ENCODE measurements around the gene SH3RF3. TPM values are rescaled to one million over a fixed set of nuclear protein-coding genes. Genes with fewer than 3 reads are reported as not detected.
A peak's percentile ranks its signal among the peaks of the same experiment; 100 is the strongest.

SH3RF3 gene
- total and polyA plus RNA-seq, 4 experiments from 2014 or later: 0.26 to 2.2 (median 2.1) TPM; not detected in 1

DNA sequence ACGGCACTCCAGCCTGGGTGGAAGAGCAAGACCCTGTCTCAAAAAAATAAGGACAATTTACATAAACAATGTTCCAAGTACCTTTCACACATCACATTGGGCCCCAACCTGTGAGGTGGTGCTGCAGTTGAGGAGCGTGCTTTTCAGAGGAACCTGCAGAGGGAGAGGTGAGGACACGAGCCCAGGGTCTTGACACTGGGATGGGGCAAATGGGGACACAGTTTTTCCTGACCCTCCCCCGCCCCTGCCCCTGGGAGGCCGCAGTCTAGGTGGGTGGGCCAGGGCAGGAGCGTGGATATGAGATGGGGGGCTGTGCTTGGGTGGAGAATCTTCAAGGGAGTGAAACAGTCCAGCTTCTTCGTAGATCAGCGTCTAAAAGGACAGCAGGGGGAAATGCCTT, 371.9 kb downstream of the SH3RF3 start:
- Mint-ChIP-seq H3K4me1 (no peaks in the 10 kb centered on the region), H3K9me3 (peaks cover 0 to 2% (median 0%) of the 10 kb centered on the region in 8 donors), H3K4me3 (no peak overlapping the region), H3K27ac (peak overlapping the region in 1 of 7 donors; percentile 23), H3K27me3 (no peaks in the 10 kb centered on the region), H3K36me3 (no peaks in the 10 kb centered on the region)
- Histone ChIP-seq H3K4me3 (ENCODE audit: low read length in 2 of 2) (no peak overlapping the region), H3K27me3 (ENCODE audit: insufficient read depth, low read length) (no peaks in the 10 kb centered on the region), H3K4me1 (ENCODE audit: insufficient read depth, low read length) (no peaks in the 10 kb centered on the region), H3K27ac (ENCODE audit: low read depth, low read length) (no peak overlapping the region), H3K9me3 (ENCODE audit: control insufficient read depth in 1 of 2, low read length in 2 of 2) (no peaks in the 10 kb centered on the region), H3K36me3 (ENCODE audit: insufficient read depth, low read length) (no peaks in the 10 kb centered on the region)
- intact Hi-C loops (cut with micrococcal nuclease): no loop called here
- DNase-seq: no peak
- CTCF ChIA-PET (ENCODE audit: partially characterized antibody): interaction anchor here (1.0 kb wide), 1 partner anchor 9 kb away, joined by 6 read pairs; no protein-coding TSS in a partner anchor
- POLR2A ChIA-PET (ENCODE audit: partially characterized antibody): no interaction called here

DNA sequence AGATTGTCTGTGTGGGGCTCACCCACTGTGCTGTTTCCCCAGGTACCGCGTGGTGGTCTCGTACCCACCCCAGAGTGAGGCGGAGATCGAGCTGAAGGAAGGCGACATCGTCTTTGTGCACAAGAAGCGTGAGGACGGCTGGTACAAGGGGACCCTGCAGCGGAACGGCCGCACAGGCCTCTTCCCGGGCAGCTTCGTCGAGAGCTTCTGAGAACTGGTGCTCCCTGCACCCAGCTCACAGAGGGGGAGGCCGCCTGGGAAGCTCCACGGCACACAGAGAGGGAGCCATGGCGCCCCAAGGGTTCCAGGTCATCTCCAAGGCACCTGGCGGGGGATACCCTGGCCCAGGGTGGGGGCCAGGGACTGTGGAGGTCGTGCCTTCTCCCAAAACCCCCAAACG, 372.5 kb downstream of the SH3RF3 start:
- Mint-ChIP-seq H3K27me3 (no peaks in the 10 kb centered on the region), H3K36me3 (no peaks in the 10 kb centered on the region), H3K9me3 (no peaks in the 10 kb centered on the region), H3K4me3 (no peak overlapping the region), H3K4me1 (no peaks in the 10 kb centered on the region), H3K27ac (no peak overlapping the region)
- H3K4me1 ChIP-seq (ENCODE audit: insufficient read depth, low read length): no peaks in the 10 kb centered on the region
- no peak overlapping the region for H3K27ac ChIP-seq (ENCODE audit: low read depth, low read length)
- intact Hi-C loops (cut with micrococcal nuclease): no loop called here
- no peak overlapping the region for H3K4me3 ChIP-seq (ENCODE audit: low read length in 2 of 2)
- no peaks in the 10 kb centered on the region for H3K9me3 ChIP-seq (ENCODE audit: control insufficient read depth in 1 of 2, low read length in 2 of 2)
- H3K27me3 ChIP-seq (ENCODE audit: insufficient read depth, low read length): no peaks in the 10 kb centered on the region
- CTCF ChIA-PET (ENCODE audit: partially characterized antibody): no interaction called here
- DNase-seq: no peak
- POLR2A ChIA-PET (ENCODE audit: partially characterized antibody): no interaction called here
- H3K36me3 ChIP-seq (ENCODE audit: insufficient read depth, low read length): no peaks in the 10 kb centered on the region

DNA sequence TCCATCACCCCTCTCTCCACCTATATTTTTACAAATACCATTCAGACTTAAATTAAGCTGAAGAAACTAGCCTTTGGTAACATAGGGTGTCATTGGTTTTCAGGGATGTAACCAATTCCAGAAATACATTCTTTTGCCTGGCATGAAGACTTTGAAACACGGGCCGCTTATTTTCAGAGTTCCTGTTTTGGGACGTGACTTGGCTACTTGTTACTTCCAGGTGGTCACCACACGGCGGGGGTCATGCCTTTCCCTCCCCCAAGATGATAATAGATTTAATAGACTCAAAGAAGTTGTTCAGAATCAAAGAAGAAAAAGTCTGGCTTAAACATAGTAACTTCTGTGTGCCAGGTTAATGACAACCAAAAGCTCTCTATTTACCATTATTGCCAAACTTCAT, 374.2 kb downstream of the SH3RF3 start:
- H3K4me3 Mint-ChIP-seq: no peak overlapping the region
- H3K36me3 ChIP-seq (ENCODE audit: insufficient read depth, low read length): no peaks in the 10 kb centered on the region
- CTCF ChIA-PET (ENCODE audit: partially characterized antibody): interaction anchor here (0.8 kb wide), 1 partner anchor 18 kb away, joined by 3 read pairs; no protein-coding TSS in a partner anchor
- DNase-seq: no peak
- H3K27me3 Mint-ChIP-seq: no peaks in the 10 kb centered on the region
- no peaks in the 10 kb centered on the region for H3K9me3 ChIP-seq (ENCODE audit: control insufficient read depth in 1 of 2, low read length in 2 of 2)
- no peak overlapping the region for H3K27ac Mint-ChIP-seq
- no peaks in the 10 kb centered on the region for H3K27me3 ChIP-seq (ENCODE audit: insufficient read depth, low read length)
- no peaks in the 10 kb centered on the region for H3K4me1 Mint-ChIP-seq
- POLR2A ChIA-PET (ENCODE audit: partially characterized antibody): no interaction called here
- no peaks in the 10 kb centered on the region for H3K9me3 Mint-ChIP-seq
- intact Hi-C loops (cut with micrococcal nuclease): no loop called here
- no peak overlapping the region for H3K4me3 ChIP-seq (ENCODE audit: low read length in 2 of 2)
- no peaks in the 10 kb centered on the region for H3K4me1 ChIP-seq (ENCODE audit: insufficient read depth, low read length)
- H3K27ac ChIP-seq (ENCODE audit: low read depth, low read length): no peak overlapping the region
- H3K36me3 Mint-ChIP-seq: no peaks in the 10 kb centered on the region

GRCh38 chr2:109507217-109507616, 378.2 kb downstream of the SH3RF3 start:
- Histone ChIP-seq H3K9me3 (ENCODE audit: control insufficient read depth in 1 of 2, low read length in 2 of 2) (no peaks in the 10 kb centered on the region), H3K36me3 (ENCODE audit: insufficient read depth, low read length) (no peaks in the 10 kb centered on the region), H3K27me3 (ENCODE audit: insufficient read depth, low read length) (no peaks in the 10 kb centered on the region), H3K4me3 (ENCODE audit: low read length in 2 of 2) (no peak overlapping the region), H3K4me1 (ENCODE audit: insufficient read depth, low read length) (no peaks in the 10 kb centered on the region), H3K27ac (ENCODE audit: low read depth, low read length) (no peak overlapping the region)
- no peak overlapping the region for H3K27ac Mint-ChIP-seq
- peaks cover 0 to 4% (median 2%) of the 10 kb centered on the region in 4 donors for H3K4me1 Mint-ChIP-seq
- ChIA-PET CTCF (ENCODE audit: partially characterized antibody) (interaction anchor here (0.9 to 1.5 kb wide), 5 partner anchors 17 to 653 kb away, joined by 3 to 5 read pairs (median 3); no protein-coding TSS in a partner anchor), POLR2A (ENCODE audit: partially characterized antibody) (no interaction called here)
- peaks cover 0 to 1% (median 0%) of the 10 kb centered on the region in 8 donors for H3K9me3 Mint-ChIP-seq
- no peaks in the 10 kb centered on the region for H3K36me3 Mint-ChIP-seq
- H3K27me3 Mint-ChIP-seq: no peaks in the 10 kb centered on the region
- no peak for DNase-seq
- intact Hi-C loops (cut with micrococcal nuclease): no loop called here
- H3K4me3 Mint-ChIP-seq: no peak overlapping the region

DNA sequence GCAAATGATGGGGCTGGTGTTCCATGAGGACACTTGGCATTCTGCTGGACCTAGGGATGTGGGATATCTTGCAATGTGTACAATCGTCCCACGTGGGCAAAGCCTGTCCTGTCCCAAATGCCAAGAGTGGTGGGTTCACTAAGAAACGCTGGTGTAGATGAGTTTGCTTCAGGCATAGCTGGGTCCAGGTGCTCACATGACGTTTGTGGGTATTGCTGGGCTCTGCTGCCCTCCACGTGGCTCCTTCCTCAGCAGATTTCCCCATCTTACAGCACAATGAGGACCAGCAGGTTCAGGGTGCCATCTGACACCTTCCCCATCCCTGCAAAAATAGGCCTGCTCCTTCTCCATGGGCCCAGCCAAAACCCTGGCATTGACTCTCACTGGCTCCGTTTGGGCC, 378.8 kb downstream of the SH3RF3 start:
- H3K27me3 Mint-ChIP-seq: no peaks in the 10 kb centered on the region
- CTCF ChIA-PET (ENCODE audit: partially characterized antibody): interaction anchor here (0.9 to 1.5 kb wide), 3 partner anchors 28 to 653 kb away, joined by 3 to 5 read pairs (median 3); no protein-coding TSS in a partner anchor
- H3K27me3 ChIP-seq (ENCODE audit: insufficient read depth, low read length): no peaks in the 10 kb centered on the region

DNA sequence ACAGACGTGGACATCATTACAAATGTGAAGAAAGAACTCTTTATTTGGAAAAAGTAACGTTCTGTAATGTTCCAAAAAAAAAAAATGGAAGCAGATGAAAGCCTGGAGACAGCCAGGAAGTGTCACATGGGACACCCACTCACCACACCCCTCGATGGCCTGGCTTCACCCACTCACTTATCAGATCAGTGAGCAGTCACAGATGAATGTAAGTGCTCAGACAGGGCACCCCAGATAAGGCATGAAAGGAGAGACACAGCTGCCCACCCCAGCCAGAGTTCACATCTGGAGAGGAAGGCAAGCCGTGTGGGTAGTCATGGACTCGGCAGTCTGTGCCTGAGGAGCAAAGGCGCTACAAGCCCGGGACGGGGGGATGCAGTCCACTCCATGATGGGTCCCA, 379.6 kb downstream of the SH3RF3 start:
- Histone ChIP-seq H3K4me3 (ENCODE audit: low read length in 2 of 2) (no peak overlapping the region), H3K36me3 (ENCODE audit: insufficient read depth, low read length) (no peaks in the 10 kb centered on the region), H3K27me3 (ENCODE audit: insufficient read depth, low read length) (no peaks in the 10 kb centered on the region), H3K4me1 (ENCODE audit: insufficient read depth, low read length) (no peaks in the 10 kb centered on the region), H3K27ac (ENCODE audit: low read depth, low read length) (no peak overlapping the region), H3K9me3 (ENCODE audit: control insufficient read depth in 1 of 2, low read length in 2 of 2) (no peaks in the 10 kb centered on the region)
- ChIA-PET CTCF (ENCODE audit: partially characterized antibody) (interaction anchor here (0.6 to 4.2 kb wide), 6 partner anchors 166 to 655 kb away, joined by 3 to 42 read pairs (median 15); partner anchors contain the start of gene SH3RF3), POLR2A (ENCODE audit: partially characterized antibody) (interaction anchor here (2.3 kb wide), 1 partner anchor 380 kb away, joined by 8 read pairs; the partner anchor contains the start of gene SH3RF3)
- Mint-ChIP-seq H3K4me1 (peaks cover 0 to 9% (median 3%) of the 10 kb centered on the region in 4 donors), H3K9me3 (peaks cover 0 to 1% (median 0%) of the 10 kb centered on the region in 8 donors), H3K27ac (no peak overlapping the region), H3K36me3 (no peaks in the 10 kb centered on the region), H3K4me3 (no peak overlapping the region), H3K27me3 (no peaks in the 10 kb centered on the region)
- intact Hi-C loops (cut with micrococcal nuclease): no loop called here
- no peak for DNase-seq

More for the DNA sequence above, 378.8 kb downstream of the SH3RF3 start:
- POLR2A ChIA-PET (ENCODE audit: partially characterized antibody): no interaction called here
- H3K4me1 Mint-ChIP-seq: peaks cover 0 to 4% (median 2%) of the 10 kb centered on the region in 4 donors
- no peak overlapping the region for H3K4me3 Mint-ChIP-seq
- no peak overlapping the region for H3K27ac Mint-ChIP-seq
- no peak for DNase-seq
- no peaks in the 10 kb centered on the region for H3K36me3 Mint-ChIP-seq
- intact Hi-C loops (cut with micrococcal nuclease): no loop called here
- Histone ChIP-seq H3K27ac (ENCODE audit: low read depth, low read length) (no peak overlapping the region), H3K9me3 (ENCODE audit: control insufficient read depth in 1 of 2, low read length in 2 of 2) (no peaks in the 10 kb centered on the region), H3K4me1 (ENCODE audit: insufficient read depth, low read length) (no peaks in the 10 kb centered on the region), H3K4me3 (ENCODE audit: low read length in 2 of 2) (no peak overlapping the region), H3K36me3 (ENCODE audit: insufficient read depth, low read length) (no peaks in the 10 kb centered on the region)
- peaks cover 0 to 1% (median 0%) of the 10 kb centered on the region in 8 donors for H3K9me3 Mint-ChIP-seq

DNA sequence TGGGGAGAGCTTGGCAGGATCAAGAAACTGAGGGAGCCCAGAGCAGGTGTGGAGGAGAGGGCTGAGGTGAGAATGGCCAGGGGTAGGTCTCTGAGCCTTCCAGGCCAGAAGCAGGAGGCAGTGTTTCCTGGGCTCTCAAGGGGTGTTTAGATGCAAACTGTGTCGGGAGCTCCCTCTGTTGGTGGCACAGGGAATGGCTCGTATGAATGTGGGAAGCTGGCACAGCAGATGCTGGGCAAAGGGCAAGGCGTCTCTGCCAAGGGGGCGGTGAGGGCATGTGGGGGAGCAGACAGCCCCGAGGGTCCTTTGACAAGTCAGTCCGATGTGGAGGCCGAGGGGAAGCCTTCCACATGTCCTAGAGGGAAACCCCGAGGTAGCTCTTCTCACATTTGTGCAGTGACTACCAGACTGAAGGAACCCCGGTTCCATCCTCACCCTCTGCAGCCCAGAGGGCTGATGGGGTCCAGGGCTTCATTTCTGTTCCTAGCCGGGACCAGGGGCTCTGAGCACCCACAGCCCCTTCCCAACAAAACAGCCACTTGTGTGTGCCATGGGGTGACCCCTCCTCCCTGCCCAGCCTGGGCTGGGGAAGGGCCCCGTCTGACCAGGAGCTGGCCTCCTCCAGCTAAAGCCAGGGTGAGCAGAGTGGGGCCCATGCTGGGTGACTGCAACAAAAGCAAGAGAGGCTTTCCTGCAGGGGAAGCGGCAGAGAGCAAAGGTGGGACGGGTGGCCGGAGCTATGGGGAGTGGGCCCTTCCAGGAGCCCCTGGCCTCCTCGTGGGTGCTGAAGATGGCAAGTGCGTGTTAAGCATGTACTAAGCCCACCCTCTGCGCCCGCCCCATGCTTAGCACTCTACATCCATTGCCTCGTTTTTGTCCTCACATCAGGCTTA, 381.4 kb downstream of the SH3RF3 start:
- Mint-ChIP-seq H3K36me3 (no peaks in the 10 kb centered on the region), H3K4me3 (no peak overlapping the region), H3K27me3 (no peaks in the 10 kb centered on the region), H3K9me3 (peaks cover 0 to 1% (median 0%) of the 10 kb centered on the region in 8 donors), H3K4me1 (peaks cover 0 to 11% (median 5%) of the 10 kb centered on the region in 4 donors), H3K27ac (peak overlapping the region in 1 of 7 donors; percentile 44)
- Histone ChIP-seq H3K27me3 (ENCODE audit: insufficient read depth, low read length) (no peaks in the 10 kb centered on the region), H3K4me3 (ENCODE audit: low read length in 2 of 2) (no peak overlapping the region), H3K27ac (ENCODE audit: low read depth, low read length) (no peak overlapping the region), H3K9me3 (ENCODE audit: control insufficient read depth in 1 of 2, low read length in 2 of 2) (no peaks in the 10 kb centered on the region), H3K36me3 (ENCODE audit: insufficient read depth, low read length) (no peaks in the 10 kb centered on the region), H3K4me1 (ENCODE audit: insufficient read depth, low read length) (no peaks in the 10 kb centered on the region)
- intact Hi-C loops (cut with micrococcal nuclease): loop anchor here (1.0 to 5.0 kb wide), 4 partner anchors 198 to 724 kb away; partner anchors contain the start of gene CCDC138
- ChIA-PET CTCF (ENCODE audit: partially characterized antibody) (interaction anchor here (0.7 to 4.2 kb wide), 34 partner anchors 10 to 687 kb away, joined by 3 to 42 read pairs (median 4); partner anchors contain the start of gene SH3RF3), POLR2A (ENCODE audit: partially characterized antibody) (interaction anchor here (0.8 to 2.3 kb wide), 3 partner anchors 13 to 479 kb away, joined by 3 to 8 read pairs (median 4); partner anchors contain the start of gene SH3RF3)
- DNase-seq: peak; percentile 65 to 71 (median 68)
